ENCODE results near the gene VGLL4. TPM values are rescaled to one million over a fixed set of nuclear protein-coding genes. Genes with fewer than 3 reads are reported as not detected.
A peak's percentile ranks its signal among the peaks of the same experiment; 100 is the strongest.

VGLL4 gene
- total RNA-seq, 1 experiment from 2014 or later = 66.0 TPM

DNA sequence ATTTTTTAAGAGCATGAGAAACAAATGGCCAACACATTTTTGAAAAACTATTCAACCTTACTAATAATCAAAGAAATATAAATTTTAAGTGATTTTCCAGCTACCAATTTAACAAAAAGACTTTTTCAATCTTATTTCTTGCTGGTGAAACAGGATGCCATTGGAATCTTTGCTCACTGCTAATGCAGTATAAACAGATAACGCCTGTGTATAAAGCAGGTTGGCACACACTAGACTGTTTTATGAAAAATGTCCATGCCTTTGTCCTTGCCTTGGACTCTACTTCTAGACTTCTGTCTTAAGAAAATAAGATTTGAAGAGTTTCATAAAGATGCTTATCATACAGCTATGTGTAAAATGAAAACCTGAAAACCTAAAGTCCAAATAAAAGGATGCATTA is 5.0 kb upstream of the VGLL4 start:
- in situ Hi-C loops (cut with HindIII; ENCODE audit: low pct_unique_long_range_greater_than_20kb, low sequenced_read_pairs) = no loop called here
- ATAC-seq = no peak
- ChIA-PET CTCF (no interaction called here), POLR2A (no interaction called here)
- BruUV-seq (replicated peaks) = no TSS peak
- Histone ChIP-seq H3K4me3 (ENCODE audit: low read depth in 2 of 2, low read length in 2 of 2) (no peak overlapping the region), H3K4me1 (ENCODE audit: control insufficient read depth, insufficient read depth, low read length) (peaks cover 21% of the 10 kb centered on the region), H3K27me3 (ENCODE audit: control insufficient read depth, insufficient read depth, low read length) (no peaks in the 10 kb centered on the region), H3K27ac (ENCODE audit: low read length) (peak overlapping the region; percentile 44; the same call in 1 of the 2 replicates), H3K36me3 (ENCODE audit: control insufficient read depth, insufficient read depth, low read length) (no peaks in the 10 kb centered on the region), H3K9me3 (ENCODE audit: control insufficient read depth, insufficient read depth, low read depth, low read length) (no peaks in the 10 kb centered on the region)
- no peak for DNase-seq (ENCODE audit: low read depth, low spot score)
- TF ChIP-seq, protein P1, sequence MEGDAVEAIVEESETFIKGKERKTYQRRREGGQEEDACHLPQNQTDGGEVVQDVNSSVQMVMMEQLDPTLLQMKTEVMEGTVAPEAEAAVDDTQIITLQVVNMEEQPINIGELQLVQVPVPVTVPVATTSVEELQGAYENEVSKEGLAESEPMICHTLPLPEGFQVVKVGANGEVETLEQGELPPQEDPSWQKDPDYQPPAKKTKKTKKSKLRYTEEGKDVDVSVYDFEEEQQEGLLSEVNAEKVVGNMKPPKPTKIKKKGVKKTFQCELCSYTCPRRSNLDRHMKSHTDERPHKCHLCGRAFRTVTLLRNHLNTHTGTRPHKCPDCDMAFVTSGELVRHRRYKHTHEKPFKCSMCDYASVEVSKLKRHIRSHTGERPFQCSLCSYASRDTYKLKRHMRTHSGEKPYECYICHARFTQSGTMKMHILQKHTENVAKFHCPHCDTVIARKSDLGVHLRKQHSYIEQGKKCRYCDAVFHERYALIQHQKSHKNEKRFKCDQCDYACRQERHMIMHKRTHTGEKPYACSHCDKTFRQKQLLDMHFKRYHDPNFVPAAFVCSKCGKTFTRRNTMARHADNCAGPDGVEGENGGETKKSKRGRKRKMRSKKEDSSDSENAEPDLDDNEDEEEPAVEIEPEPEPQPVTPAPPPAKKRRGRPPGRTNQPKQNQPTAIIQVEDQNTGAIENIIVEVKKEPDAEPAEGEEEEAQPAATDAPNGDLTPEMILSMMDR (IDR thresholded peaks at IDR 0.05) = no peak
- TF ChIP-seq SIN3A (IDR thresholded peaks at IDR 0.05; ENCODE audit: borderline replicate concordance, insufficient read depth, low read depth, low read length) = no peak
- intact Hi-C loops (cut with micrococcal nuclease; ENCODE audit: unreplicated experiment) = no loop called here

DNA sequence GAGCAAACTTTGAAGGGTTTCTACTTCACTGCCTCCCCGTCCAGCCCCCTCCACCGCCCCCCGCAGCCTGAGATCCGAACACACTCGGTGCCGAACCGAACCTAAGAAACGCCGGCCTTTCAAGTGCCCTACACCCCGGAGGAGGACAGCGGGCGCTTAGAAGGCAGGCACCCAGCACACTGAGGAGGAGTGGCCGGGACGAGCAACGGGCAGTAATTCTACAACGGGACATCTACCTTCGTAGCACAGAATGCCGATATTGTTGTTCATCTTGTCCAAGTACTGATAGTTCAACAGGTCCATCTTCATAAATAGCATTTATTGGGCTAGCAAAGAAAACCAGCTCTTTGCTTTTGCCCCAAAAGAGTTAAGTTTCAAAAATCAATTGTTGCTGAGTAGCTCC is 513 bp downstream of the VGLL4 start:
- POLR2A ChIA-PET = interaction anchor here (0.7 kb wide), 1 partner anchor 264 kb away, joined by 3 read pairs; no protein-coding TSS in a partner anchor
- H3K36me3 ChIP-seq (ENCODE audit: control insufficient read depth, insufficient read depth, low read length) = no peaks in the 10 kb centered on the region; the same call in 1 of the 2 replicates
- peak; percentile 37; the same call in 1 of the 2 replicates for ATAC-seq
- H3K27ac ChIP-seq (ENCODE audit: low read length) = peak overlapping the region; percentile 99
- intact Hi-C loops (cut with micrococcal nuclease; ENCODE audit: unreplicated experiment) (loop anchor here (2.0 to 5.0 kb wide), 2 partner anchors 42 to 86 kb away; no protein-coding TSS in a partner anchor), in situ Hi-C loops (cut with HindIII; ENCODE audit: low pct_unique_long_range_greater_than_20kb, low sequenced_read_pairs) (no loop called here)
- peaks cover 12% of the 10 kb centered on the region for H3K4me1 ChIP-seq (ENCODE audit: control insufficient read depth, insufficient read depth, low read length)
- no peaks in the 10 kb centered on the region for H3K9me3 ChIP-seq (ENCODE audit: control insufficient read depth, insufficient read depth, low read depth, low read length)
- CTCF ChIA-PET = interaction anchor here (0.7 kb wide), 1 partner anchor 9 kb away, joined by 3 read pairs; no protein-coding TSS in a partner anchor
- H3K27me3 ChIP-seq (ENCODE audit: control insufficient read depth, insufficient read depth, low read length) = no peaks in the 10 kb centered on the region
- TF ChIP-seq TCF7L2 (IDR thresholded peaks at IDR 0.05; ENCODE audit: low read depth, low read length) (no peak), POLR2AphosphoS5 (IDR thresholded peaks at IDR 0.05; ENCODE audit: low read depth, low read length) (no peak), SIN3A (IDR thresholded peaks at IDR 0.05; ENCODE audit: borderline replicate concordance, insufficient read depth, low read depth, low read length) (no peak)
- TF ChIP-seq, protein P1 (IDR thresholded peaks at IDR 0.05) = no peak
- TF ChIP-seq, protein P2, sequence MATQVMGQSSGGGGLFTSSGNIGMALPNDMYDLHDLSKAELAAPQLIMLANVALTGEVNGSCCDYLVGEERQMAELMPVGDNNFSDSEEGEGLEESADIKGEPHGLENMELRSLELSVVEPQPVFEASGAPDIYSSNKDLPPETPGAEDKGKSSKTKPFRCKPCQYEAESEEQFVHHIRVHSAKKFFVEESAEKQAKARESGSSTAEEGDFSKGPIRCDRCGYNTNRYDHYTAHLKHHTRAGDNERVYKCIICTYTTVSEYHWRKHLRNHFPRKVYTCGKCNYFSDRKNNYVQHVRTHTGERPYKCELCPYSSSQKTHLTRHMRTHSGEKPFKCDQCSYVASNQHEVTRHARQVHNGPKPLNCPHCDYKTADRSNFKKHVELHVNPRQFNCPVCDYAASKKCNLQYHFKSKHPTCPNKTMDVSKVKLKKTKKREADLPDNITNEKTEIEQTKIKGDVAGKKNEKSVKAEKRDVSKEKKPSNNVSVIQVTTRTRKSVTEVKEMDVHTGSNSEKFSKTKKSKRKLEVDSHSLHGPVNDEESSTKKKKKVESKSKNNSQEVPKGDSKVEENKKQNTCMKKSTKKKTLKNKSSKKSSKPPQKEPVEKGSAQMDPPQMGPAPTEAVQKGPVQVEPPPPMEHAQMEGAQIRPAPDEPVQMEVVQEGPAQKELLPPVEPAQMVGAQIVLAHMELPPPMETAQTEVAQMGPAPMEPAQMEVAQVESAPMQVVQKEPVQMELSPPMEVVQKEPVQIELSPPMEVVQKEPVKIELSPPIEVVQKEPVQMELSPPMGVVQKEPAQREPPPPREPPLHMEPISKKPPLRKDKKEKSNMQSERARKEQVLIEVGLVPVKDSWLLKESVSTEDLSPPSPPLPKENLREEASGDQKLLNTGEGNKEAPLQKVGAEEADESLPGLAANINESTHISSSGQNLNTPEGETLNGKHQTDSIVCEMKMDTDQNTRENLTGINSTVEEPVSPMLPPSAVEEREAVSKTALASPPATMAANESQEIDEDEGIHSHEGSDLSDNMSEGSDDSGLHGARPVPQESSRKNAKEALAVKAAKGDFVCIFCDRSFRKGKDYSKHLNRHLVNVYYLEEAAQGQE (IDR thresholded peaks at IDR 0.05; ENCODE audit: insufficient read depth in 1 of 2, low read depth in 2 of 2, low read length in 1 of 2) = no peak
- TSS peak; percentile 79 for BruUV-seq (replicated peaks)
- DNase-seq (ENCODE audit: low read depth, low spot score) = no peak
- peak overlapping the region; percentile 84 to 86 for H3K4me3 ChIP-seq (ENCODE audit: low read depth in 2 of 2, low read length in 2 of 2)
